Measurements from ENCODE around the gene MECR.

GRCh38 chr1:29247571-29248273 is 17.0 kb upstream of the MECR start:
- TF ChIP-seq CTCF (IDR thresholded peaks at IDR 0.05) = no peak
- TF ChIP-seq ZFX (IDR thresholded peaks at IDR 0.05; ENCODE audit: borderline replicate concordance) = no peak

All from 22Rv1 (cell line).